HG02840 (cell line): ENCODE data around the gene SGMS1.

Source experiments
- ATAC-seq: cut with Tn5 transposase; IDR thresholded peaks from one replicate; pipeline ENCODE4 v1.9.1; 2021; ENCODE audit warnings: mild to moderate bottlenecking, moderate library complexity, moderate number of reproducible peaks; ENCODE audit not compliant: unreplicated experiment, low FRiP score

The SGMS1 gene

DNA sequence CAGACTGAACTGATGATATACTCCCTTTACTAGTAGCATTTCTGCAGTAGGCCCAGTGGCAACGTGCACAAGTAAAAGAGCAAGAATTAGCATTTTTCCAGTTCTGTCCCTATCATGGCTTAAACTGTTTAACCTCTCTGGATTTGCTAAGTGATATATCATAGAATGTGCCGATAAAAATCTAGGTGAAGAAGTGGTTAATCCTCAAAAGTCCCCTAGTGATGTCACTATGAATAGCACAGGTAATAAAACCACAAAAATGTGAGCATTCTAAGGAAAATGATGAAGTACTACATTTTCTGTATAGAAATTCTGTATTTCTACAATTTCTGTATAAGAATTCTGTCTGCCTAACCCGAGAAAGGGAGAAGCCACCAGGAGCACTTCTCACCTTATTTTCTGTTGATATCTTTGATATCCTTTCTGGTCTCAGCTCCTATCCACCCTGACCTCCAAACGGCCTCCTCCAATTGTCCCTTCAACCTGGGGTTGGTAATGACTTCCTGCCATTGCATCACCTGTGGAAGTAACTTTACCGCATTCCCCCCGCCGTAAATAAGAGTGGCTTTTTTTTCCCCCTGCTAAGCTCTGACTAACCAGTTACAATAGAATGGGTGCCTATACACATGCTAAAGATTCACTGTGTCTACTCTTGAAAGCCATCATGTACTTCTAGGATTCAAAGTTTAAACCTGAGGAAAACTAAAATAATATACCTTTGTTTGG, 216.5 kb downstream of the SGMS1 start:
- no peak for ATAC-seq

GRCh38 chr10:50406457-50407070, 217.2 kb downstream of the SGMS1 start:
- no peak for ATAC-seq

DNA sequence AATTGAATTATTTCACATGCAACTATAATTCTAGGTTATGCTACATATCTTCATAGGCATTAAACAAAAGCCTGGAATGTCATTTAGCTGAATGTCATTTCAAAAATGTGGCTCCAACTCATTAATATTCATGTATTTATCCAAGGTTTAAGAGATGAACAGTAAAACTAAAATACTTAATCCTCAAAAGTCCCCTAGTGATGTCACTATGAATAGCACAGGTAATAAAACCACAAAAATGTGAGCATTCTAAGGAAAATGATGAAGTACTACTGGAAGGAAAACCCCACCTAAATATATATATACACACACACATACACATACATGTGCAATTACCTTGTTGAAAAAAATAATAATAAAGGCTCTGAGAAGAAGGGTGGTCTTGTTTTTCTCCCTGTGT, 218.0 kb downstream of the SGMS1 start:
- ATAC-seq = no peak

- ATAC-seq = no peak
These were observed 219.6 kb downstream of the SGMS1 start for GRCh38 chr10:50404021-50404773.

- ATAC-seq = no peak
These were observed 220.7 kb downstream of the SGMS1 start for GRCh38 chr10:50403074-50403473.

GRCh38 chr10:50402466-50402865, 221.3 kb downstream of the SGMS1 start:
- no peak for ATAC-seq

DNA sequence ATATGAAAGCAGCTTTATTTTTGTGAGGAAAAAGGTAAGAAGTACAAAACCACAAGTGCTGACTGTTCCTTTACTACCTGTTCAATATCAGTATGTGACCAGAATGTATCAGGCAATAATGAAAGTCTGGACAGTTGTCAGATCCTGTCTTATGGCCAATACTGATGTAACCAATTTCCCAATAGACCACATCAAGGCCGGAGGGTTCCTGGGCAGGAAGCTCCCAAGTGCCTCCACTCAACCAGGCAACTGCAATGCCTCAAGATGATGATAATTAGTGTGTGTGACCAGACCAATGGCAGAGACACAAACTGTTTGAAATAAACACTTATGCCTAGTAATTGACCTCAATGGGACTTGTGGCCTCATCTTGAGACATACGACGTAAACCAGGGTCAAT, 223.1 kb downstream of the SGMS1 start:
- ATAC-seq = no peak

DNA sequence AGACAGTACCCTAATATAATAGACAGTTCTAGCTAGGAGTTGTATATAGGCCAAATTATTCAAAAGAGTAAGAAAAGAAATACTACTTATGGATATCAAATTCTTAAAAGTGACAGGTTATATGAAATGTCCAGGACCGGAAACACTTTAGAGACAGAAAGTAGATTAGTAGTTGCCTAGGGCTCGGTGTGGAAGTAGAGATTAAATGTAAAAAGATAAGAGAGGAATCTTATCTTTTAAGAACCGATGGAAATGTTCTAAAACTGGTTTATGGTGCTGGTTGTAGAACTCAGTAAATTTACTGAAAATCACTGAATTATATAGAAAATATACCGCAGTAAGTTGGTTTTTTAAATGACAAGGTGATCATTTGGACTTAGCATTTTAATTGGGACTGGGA, 224.9 kb downstream of the SGMS1 start:
- no peak for ATAC-seq

DNA sequence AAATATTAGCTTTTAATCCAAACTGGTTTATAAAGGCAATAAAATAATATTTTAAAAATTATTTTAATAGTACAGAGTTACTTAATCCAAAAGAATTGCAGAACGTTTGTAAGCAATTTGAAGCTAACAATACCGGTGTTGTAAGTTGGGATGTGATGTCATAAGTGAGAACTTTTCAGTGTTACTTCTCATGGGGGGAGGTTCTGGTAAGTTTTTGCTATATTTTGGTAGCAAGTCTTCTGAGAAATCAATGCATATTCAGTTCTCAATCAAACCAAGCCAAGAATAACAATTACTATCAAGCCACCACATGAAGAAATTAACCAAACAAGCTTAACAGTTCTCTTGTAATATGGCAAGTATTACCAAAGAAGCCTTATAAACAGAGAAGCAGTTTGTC, 225.4 kb downstream of the SGMS1 start:
- no peak for ATAC-seq

DNA sequence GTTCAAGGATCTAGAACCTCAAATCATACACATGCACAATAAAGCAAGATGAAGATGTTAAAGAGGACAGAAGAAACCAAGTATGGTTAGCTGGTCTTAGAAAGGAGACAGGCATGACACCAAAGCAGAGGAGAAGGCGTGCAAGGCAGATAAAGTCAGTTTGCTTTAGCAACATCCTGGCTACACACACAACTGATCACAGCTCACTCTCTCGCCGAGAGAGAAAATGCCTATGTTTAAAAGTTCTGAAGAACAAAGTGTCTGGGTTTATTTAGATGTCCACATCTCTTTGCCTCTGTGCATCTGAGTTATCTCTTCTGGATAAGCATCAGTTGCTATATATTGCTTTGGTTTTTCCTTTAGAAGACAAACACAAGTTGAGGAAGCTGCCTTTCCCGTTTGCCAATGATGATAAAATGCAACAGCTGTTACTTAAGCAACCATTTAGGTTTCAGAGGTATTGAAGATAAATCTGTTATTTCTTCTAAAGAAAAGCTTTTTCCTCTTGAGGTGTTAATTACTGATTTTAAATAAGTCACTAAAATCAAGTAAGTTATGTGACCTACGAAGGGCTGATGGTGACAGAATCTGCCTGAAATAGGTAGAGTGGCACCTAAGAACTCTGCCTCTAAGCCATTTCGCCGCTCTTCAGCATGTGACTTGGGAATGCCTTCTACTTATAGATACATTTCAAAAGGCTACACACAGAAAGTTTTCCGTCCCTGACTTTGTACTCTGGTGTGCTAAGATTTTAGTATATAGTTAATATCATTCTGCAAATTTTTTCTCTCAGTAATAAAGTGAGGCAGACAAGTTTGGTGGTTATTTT, 226.2 kb downstream of the SGMS1 start:
- peak; percentile 19 for ATAC-seq

- peak; percentile 66 for ATAC-seq
These were observed 227.1 kb downstream of the SGMS1 start for GRCh38 chr10:50396491-50397311.

DNA sequence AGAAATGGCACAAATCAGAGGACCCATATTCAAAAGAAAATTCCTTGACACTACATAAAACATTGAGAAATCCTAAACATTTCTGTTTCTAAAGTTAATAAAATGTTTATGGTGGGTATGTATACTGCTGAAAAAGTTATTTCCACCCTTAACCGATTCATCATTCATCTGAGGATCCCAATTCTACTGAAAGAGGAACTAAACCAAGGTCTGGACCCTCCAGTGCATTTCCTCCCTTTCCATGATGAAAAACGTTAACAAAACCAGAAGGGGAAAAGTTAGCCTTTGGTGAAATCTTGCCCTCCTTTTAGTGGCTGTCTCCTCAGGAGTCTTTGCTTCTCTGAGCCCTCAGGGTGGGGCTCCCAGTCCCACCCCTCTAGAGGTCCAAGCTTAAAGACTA, 227.9 kb downstream of the SGMS1 start:
- no peak for ATAC-seq

GRCh38 chr10:50395271-50395670, 228.5 kb downstream of the SGMS1 start:
- no peak for ATAC-seq

GRCh38 chr10:50394832-50395231, 228.9 kb downstream of the SGMS1 start:
- no peak for ATAC-seq

GRCh38 chr10:50393784-50394467, 229.8 kb downstream of the SGMS1 start:
- ATAC-seq = no peak

DNA sequence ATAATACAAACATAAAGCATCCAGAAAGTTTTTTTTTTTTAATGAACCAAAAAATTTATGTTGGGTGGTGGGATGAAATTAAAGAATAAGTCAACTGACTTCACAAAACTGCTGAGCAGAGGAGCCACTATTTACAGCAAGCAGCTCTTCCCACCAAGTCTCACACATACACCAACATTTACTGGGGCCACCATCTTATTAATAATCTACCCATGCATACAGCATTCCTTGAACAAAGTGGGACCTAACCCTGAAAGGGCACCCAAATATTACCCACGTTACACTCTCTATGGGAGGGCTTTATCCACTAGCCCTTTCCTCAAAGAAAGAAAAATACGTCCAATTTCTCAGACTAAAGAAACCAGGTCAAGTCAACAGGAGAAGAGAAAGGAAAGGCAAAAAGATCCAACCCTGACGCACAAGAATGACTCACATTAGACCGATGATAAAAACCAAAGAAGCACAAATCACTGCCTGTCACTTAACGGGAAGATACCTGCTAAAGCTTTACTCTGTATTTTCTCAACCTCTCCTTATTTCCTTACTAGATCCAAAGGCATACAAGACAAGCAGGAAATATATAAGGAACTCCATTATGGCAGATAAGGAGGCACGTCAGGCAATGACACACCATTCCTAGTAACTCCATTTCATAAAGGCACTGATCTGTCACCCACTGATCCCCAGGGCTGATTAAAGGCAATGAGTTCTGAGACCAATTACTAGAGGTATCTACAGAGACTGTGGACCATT, 230.6 kb downstream of the SGMS1 start:
- no peak for ATAC-seq

DNA sequence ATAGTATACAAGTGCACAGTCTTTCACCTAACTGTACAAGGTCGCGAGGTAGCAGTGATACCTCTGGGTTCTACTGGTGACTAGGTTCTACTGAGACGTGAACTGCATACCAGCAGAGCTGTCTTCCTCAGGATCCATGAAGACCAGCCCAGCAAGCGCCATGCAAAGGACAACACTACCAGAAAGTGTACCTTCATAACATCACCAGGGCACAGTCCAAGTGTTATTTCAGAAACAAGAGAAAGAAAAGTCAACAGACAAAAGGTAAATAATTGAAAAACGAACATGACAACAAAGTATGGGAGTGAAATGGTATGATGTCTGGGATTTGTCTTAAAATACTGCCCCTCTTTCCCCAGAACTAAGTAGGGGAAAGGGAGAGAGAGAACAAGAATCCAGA, 231.3 kb downstream of the SGMS1 start:
- ATAC-seq = no peak

- no peak for ATAC-seq
These were observed 233.5 kb downstream of the SGMS1 start for GRCh38 chr10:50390302-50390701.

GRCh38 chr10:50388181-50388580, 235.6 kb downstream of the SGMS1 start:
- no peak for ATAC-seq
